ENCODE results near the gene TANGO2. TPM values are rescaled to one million over a fixed set of nuclear protein-coding genes. Genes with fewer than 3 reads are reported as not detected.

TANGO2 gene
- total and polyA plus RNA-seq, 4 donors, result 20.7 to 48.8 (median 34.1) TPM

DNA sequence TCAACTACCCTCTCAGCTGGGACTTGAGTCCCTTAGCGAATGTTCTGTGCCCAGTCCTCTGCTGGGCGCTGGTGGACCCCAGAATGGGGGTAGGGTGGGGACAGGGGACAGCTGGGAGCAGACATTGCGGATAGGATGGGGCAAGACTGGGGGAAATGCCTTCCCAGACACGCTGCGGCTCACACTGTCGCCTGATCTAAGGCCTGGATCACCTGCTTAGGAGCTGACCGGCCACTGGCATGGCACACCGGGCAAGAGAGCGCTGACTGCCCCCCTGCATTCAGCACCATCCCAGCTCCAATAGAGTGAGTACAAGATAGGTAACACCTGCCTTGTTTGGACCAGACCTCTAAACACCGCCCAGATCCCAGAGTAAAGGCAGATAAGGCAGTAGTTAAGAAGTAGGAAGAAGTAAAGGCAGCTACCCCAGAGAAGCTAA, 5.7 kb upstream of the TANGO2 start:
- no peak overlapping the region for H3K4me3 ChIP-seq
- H3K27ac ChIP-seq (ENCODE audit: low read depth in 1 of 2, low read length in 1 of 2), result no peak overlapping the region
- no peak for ATAC-seq (ENCODE audit: insufficient read depth, low FRiP score)
- peaks cover 0 to 12% (median 6%) of the 10 kb centered on the region in 5 donors for H3K4me1 ChIP-seq (ENCODE audit: control insufficient read depth in 5 of 5, insufficient read depth in 5 of 5, low read length in 5 of 5)
- H3K9ac ChIP-seq (ENCODE audit: insufficient read depth in 1 of 2, low read length in 2 of 2), result no peak overlapping the region
- peaks cover 0 to 22% (median 13%) of the 10 kb centered on the region in 3 donors for H3K27me3 ChIP-seq (ENCODE audit: control insufficient read depth in 3 of 3, insufficient read depth in 3 of 3, low read length in 2 of 3)
- TF ChIP-seq, protein P1, sequence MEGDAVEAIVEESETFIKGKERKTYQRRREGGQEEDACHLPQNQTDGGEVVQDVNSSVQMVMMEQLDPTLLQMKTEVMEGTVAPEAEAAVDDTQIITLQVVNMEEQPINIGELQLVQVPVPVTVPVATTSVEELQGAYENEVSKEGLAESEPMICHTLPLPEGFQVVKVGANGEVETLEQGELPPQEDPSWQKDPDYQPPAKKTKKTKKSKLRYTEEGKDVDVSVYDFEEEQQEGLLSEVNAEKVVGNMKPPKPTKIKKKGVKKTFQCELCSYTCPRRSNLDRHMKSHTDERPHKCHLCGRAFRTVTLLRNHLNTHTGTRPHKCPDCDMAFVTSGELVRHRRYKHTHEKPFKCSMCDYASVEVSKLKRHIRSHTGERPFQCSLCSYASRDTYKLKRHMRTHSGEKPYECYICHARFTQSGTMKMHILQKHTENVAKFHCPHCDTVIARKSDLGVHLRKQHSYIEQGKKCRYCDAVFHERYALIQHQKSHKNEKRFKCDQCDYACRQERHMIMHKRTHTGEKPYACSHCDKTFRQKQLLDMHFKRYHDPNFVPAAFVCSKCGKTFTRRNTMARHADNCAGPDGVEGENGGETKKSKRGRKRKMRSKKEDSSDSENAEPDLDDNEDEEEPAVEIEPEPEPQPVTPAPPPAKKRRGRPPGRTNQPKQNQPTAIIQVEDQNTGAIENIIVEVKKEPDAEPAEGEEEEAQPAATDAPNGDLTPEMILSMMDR (IDR thresholded peaks at IDR 0.05; ENCODE audit: control extremely low read depth, extremely low read depth), result no peak
- 90 to 94% methylated on average over 10 of the region's 10 CpGs for WGBS, 2 donors
- DNase-seq, result no peak
- no peaks in the 10 kb centered on the region for H3K9me3 ChIP-seq (ENCODE audit: control insufficient read depth in 4 of 4, insufficient read depth in 3 of 4, low read length in 3 of 4)
- H3K36me3 ChIP-seq (ENCODE audit: control insufficient read depth in 4 of 4, insufficient read depth in 4 of 4, low read length in 4 of 4), result no peaks in the 10 kb centered on the region

DNA sequence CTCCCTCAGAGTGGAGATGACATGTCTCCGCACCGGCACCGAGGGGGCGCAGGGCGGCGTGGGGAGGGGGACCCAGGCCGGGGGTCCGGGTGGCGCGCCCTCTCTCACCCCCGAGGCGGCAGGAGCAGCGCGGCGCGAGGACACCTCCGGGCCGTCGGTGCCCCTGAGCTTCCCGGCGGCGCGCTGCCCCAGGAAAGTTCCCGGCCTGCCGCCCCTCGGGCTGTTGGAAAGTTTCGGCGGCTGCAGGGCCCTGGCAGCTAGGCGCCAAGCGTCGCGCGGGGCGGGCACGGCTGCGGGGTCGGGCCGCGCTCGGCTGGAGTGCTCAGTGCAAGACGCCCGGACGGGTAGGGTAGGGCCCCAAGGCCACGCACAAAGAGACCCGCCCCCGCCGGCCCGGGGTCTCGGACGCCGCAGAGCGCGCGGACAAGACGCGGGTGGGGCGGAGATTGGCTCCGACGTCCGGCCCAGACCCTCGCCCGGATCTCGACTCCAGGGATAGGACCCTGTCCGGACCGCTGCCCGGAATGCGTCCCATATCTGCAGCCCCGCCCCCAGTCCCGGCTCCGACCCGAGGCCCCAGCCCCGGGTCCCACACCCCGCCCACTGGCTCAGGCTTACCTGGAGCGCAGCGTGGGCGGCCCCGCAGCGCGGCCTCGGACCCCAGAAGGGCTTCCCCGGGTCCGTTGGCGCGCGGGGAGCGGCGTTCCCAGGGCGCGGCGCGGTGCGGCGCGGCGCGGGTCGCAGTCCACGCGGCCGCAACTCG, 4.8 kb upstream of the TANGO2 start:
- DNase-seq, result peak in 1 of 3 donors; percentile 9
- peaks cover 0 to 22% (median 13%) of the 10 kb centered on the region in 3 donors for H3K27me3 ChIP-seq (ENCODE audit: control insufficient read depth in 3 of 3, insufficient read depth in 3 of 3, low read length in 2 of 3)
- peaks cover 0 to 13% (median 6%) of the 10 kb centered on the region in 5 donors for H3K4me1 ChIP-seq (ENCODE audit: control insufficient read depth in 5 of 5, insufficient read depth in 5 of 5, low read length in 5 of 5)
- no peaks in the 10 kb centered on the region for H3K9me3 ChIP-seq (ENCODE audit: control insufficient read depth in 4 of 4, insufficient read depth in 3 of 4, low read length in 3 of 4)
- WGBS, 2 donors, result 1% methylated on average over 60 to 101 of the region's 101 CpGs
- peak overlapping the region; percentile 57 for H3K4me3 ChIP-seq
- no peak overlapping the region for H3K27ac ChIP-seq (ENCODE audit: low read depth in 1 of 2, low read length in 1 of 2)
- TF ChIP-seq, protein P1 (IDR thresholded peaks at IDR 0.05; ENCODE audit: control extremely low read depth, extremely low read depth), result no peak
- no peak for ATAC-seq (ENCODE audit: insufficient read depth, low FRiP score)
- no peaks in the 10 kb centered on the region for H3K36me3 ChIP-seq (ENCODE audit: control insufficient read depth in 4 of 4, insufficient read depth in 4 of 4, low read length in 4 of 4)
- no peak overlapping the region for H3K9ac ChIP-seq (ENCODE audit: insufficient read depth in 1 of 2, low read length in 2 of 2)

DNA sequence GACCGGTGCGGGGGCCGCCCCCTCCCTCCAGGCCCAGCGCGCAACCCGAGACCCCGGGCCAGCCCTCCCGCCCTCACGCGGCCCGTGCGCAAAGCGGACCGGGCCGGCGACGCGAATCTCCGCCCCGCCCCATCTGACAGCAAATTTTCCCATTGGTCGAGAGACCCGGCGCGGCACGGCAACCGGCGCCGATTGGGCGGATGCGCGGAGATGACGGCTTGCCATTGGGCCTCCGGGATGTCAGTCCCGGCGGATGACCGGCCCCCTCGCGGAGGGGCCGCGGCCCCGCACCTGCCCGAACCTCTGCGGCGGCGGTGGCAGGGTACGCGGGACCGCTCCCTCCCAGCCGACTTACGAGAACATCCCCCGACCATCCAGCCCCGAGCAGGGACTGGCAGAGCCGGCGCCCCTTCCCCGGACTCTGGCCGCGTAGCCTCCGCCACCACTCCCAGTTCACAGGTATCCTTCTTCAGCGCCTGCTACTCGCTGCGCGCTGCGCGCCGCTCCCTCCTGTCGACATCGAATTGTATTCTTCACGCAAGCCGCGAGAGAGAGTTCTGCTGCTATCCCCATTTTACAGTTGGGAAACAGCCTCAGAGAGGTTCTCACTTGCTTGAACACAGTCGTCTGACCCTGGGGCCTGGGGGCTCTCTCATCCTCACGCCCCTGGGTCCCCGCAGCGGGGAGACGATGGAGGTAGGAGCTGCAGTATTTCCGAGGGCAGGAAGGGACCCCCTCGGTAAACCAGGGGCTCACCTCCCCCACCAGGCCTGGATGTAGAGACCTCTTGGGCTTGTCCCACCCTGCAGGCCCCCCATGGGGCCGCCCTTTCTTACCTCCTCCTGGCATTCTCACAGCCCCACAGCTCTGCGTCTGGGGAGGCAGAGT, 3.9 kb upstream of the TANGO2 start, which contains the start of gene ARVCF:
Gene ARVCF (minus strand): TSS at position 90 of the 888 bp plus-strand sequence. CDS start 26,029 bp downstream, outside the sequence.
- Histone ChIP-seq H3K27me3 (ENCODE audit: control insufficient read depth in 3 of 3, insufficient read depth in 3 of 3, low read length in 2 of 3) (peaks cover 0 to 22% (median 13%) of the 10 kb centered on the region in 3 donors), H3K27ac (ENCODE audit: low read depth in 1 of 2, low read length in 1 of 2) (peak within 1 kb of the TSS in 1 of 2 donors; percentile 34), H3K36me3 (ENCODE audit: control insufficient read depth in 4 of 4, insufficient read depth in 4 of 4, low read length in 4 of 4) (no peaks in the 10 kb centered on the region), H3K9ac (ENCODE audit: insufficient read depth in 1 of 2, low read length in 2 of 2) (no peak within 1 kb of the TSS), H3K4me1 (ENCODE audit: control insufficient read depth in 5 of 5, insufficient read depth in 5 of 5, low read length in 5 of 5) (peaks cover under 1 to 22% (median 11%) of the 10 kb centered on the region in 5 donors), H3K9me3 (ENCODE audit: control insufficient read depth in 4 of 4, insufficient read depth in 3 of 4, low read length in 3 of 4) (no peaks in the 10 kb centered on the region), H3K4me3 (peak within 1 kb of the TSS; percentile 57)
- TF ChIP-seq, protein P1 (IDR thresholded peaks at IDR 0.05; ENCODE audit: control extremely low read depth, extremely low read depth), result peak; percentile 13
- 1 to 2% methylated on average over 66 to 79 of the region's 79 CpGs for WGBS, 2 donors
- ATAC-seq (ENCODE audit: insufficient read depth, low FRiP score) (peak; percentile 71), DNase-seq (peak; percentile 81 to 90 (median 89))
